Glutamatergic neuron (in vitro differentiated cells): ENCODE measurements around the gene CRACR2B. TPM values are rescaled to one million over a fixed set of nuclear protein-coding genes. Genes with fewer than 3 reads are reported as not detected.

Experiments
- DNase-seq: peaks from one replicate; pipeline ENCODE4 v3.0.0; 2022
- H3K27ac Mint-ChIP-seq: one replicate; pipeline ENCODE4 v1.8.0; 2020; ENCODE audit warnings: mild to moderate bottlenecking, mixed read lengths, inconsistent platforms; ENCODE audit not compliant: unreplicated experiment
- H3K27me3 Mint-ChIP-seq: one replicate; pipeline ENCODE4 v1.8.0; 2020; ENCODE audit warnings: mild to moderate bottlenecking, moderate library complexity, mixed read lengths, inconsistent platforms; ENCODE audit not compliant: unreplicated experiment
- H3K36me3 Mint-ChIP-seq: one replicate; pipeline ENCODE4 v1.8.0; 2020; ENCODE audit warnings: mild to moderate bottlenecking, mixed read lengths, inconsistent platforms; ENCODE audit not compliant: unreplicated experiment
- H3K4me1 Mint-ChIP-seq: one replicate; pipeline ENCODE4 v1.8.0; 2020; ENCODE audit warnings: mild to moderate bottlenecking, low read depth, mixed read lengths, inconsistent platforms; ENCODE audit not compliant: unreplicated experiment
- H3K4me3 Mint-ChIP-seq: one replicate; pipeline ENCODE4 v1.8.0; 2020; ENCODE audit warnings: mild to moderate bottlenecking, mixed read lengths, inconsistent platforms; ENCODE audit not compliant: unreplicated experiment
- H3K9me3 Mint-ChIP-seq: one replicate; pipeline ENCODE4 v1.8.0; 2020; ENCODE audit warnings: mild to moderate bottlenecking, moderate library complexity, mixed read lengths, inconsistent platforms; ENCODE audit not compliant: unreplicated experiment
- CTCF ChIP-seq: fragments of 200-600 bp; sonication (generic); IDR thresholded peaks from one replicate; pipeline ENCODE4 v1.5.0; 2021; ENCODE audit not compliant: partially characterized antibody, unreplicated experiment
- total RNA-seq: library from RNA; stranded (reverse); fragmentation: NEBNext Ultra II Directional; extraction: Animal tissue kit (Norgen Biotek cat#: 25700); gene quantifications from one replicate; pipeline ENCODE4 v1.2.1, GENCODE V29; 2021; ENCODE audit not compliant: unreplicated experiment

Gene CRACR2B
- total RNA-seq, 1 donor from 2014 or later, result 19.7 TPM

- Mint-ChIP-seq H3K27ac (no peak overlapping the region), H3K27me3 (peaks cover 8% of the 10 kb centered on the region), H3K36me3 (no peaks in the 10 kb centered on the region), H3K4me3 (no peak overlapping the region), H3K4me1 (peaks cover 11% of the 10 kb centered on the region), H3K9me3 (peaks cover 7% of the 10 kb centered on the region)
- no peak for TF ChIP-seq CTCF
- no peak for DNase-seq
These were observed 15.3 kb upstream of the CRACR2B start for GRCh38 chr11:812390-812789.

GRCh38 chr11:813072-813455 is 14.7 kb upstream of the CRACR2B start:
- no peak for DNase-seq
- Mint-ChIP-seq H3K27me3 (peaks cover 5% of the 10 kb centered on the region), H3K36me3 (no peaks in the 10 kb centered on the region), H3K9me3 (peaks cover 5% of the 10 kb centered on the region), H3K4me1 (peaks cover 11% of the 10 kb centered on the region), H3K4me3 (no peak overlapping the region), H3K27ac (no peak overlapping the region)
- no peak for TF ChIP-seq CTCF

- Mint-ChIP-seq H3K27ac (no peak overlapping the region), H3K27me3 (peaks cover 9% of the 10 kb centered on the region), H3K36me3 (no peaks in the 10 kb centered on the region), H3K4me1 (peaks cover 11% of the 10 kb centered on the region), H3K4me3 (no peak overlapping the region), H3K9me3 (peaks cover 5% of the 10 kb centered on the region)
- peak; percentile 14 for DNase-seq
- TF ChIP-seq CTCF, result no peak
These were observed 14.1 kb upstream of the CRACR2B start for GRCh38 chr11:813456-814096.

GRCh38 chr11:815675-816432 is 11.9 kb upstream of the CRACR2B start:
- no peak overlapping the region for H3K4me3 Mint-ChIP-seq
- peaks cover 7% of the 10 kb centered on the region for H3K4me1 Mint-ChIP-seq
- no peak for DNase-seq
- H3K27ac Mint-ChIP-seq, result no peak overlapping the region
- peaks cover 4% of the 10 kb centered on the region for H3K9me3 Mint-ChIP-seq
- no peak for TF ChIP-seq CTCF
- no peaks in the 10 kb centered on the region for H3K36me3 Mint-ChIP-seq
- H3K27me3 Mint-ChIP-seq, result peaks cover 4% of the 10 kb centered on the region

- DNase-seq, result peak; percentile 17
- H3K9me3 Mint-ChIP-seq, result peaks cover under 1% of the 10 kb centered on the region
- H3K4me1 Mint-ChIP-seq, result peaks cover 2% of the 10 kb centered on the region
- H3K4me3 Mint-ChIP-seq, result no peak overlapping the region
- peaks cover 4% of the 10 kb centered on the region for H3K27me3 Mint-ChIP-seq
- no peak overlapping the region for H3K27ac Mint-ChIP-seq
- TF ChIP-seq CTCF, result no peak
- H3K36me3 Mint-ChIP-seq, result no peaks in the 10 kb centered on the region
These were observed 11.3 kb upstream of the CRACR2B start for GRCh38 chr11:816433-816779.
